OCI-LY1 (cell line): ENCODE measurements around the gene C11orf42.

Source experiments
- H2AFZ ChIP-seq: fragments of 200-600 bp; sonication (generic), shearing (Covaris generic); 2 replicates; pipeline ENCODE4 v1.6.0; 2014; ENCODE audit warnings: antibody characterized with exemption, mild to moderate bottlenecking, low read length
- H3F3A ChIP-seq: fragments of 200-600 bp; sonication (generic), shearing (Covaris generic); 2 replicates; pipeline ENCODE4 v1.6.0; 2014; ENCODE audit warnings: mild to moderate bottlenecking, antibody characterized with exemption, low read length, moderate library complexity; ENCODE audit not compliant: insufficient read depth
- H3K27ac ChIP-seq: fragments of 200-600 bp; sonication (generic); 2 replicates; pipeline ENCODE4 v1.5.1; 2014; ENCODE audit warnings: low read length, mixed run types, mild to moderate bottlenecking, low read depth; ENCODE audit not compliant: poor library complexity, severe bottlenecking
- H3K27me3 ChIP-seq: fragments of 200-600 bp; sonication (generic); 2 replicates; pipeline ENCODE4 v1.6.0; 2014; ENCODE audit warnings: antibody characterized with exemption, mild to moderate bottlenecking, low read length, moderate library complexity; ENCODE audit not compliant: insufficient read depth
- H3K36me3 ChIP-seq: fragments of 200-600 bp; sonication (generic); 2 replicates; pipeline ENCODE4 v1.6.1; 2014; ENCODE audit warnings: mild to moderate bottlenecking, antibody characterized with exemption, low read length, moderate library complexity, mixed read lengths; ENCODE audit not compliant: insufficient read depth
- H3K4me1 ChIP-seq: fragments of 200-600 bp; sonication (generic); 2 replicates; pipeline ENCODE4 v1.5.1; 2014; ENCODE audit warnings: mild to moderate bottlenecking, low read length, moderate library complexity; ENCODE audit not compliant: insufficient read depth, severe bottlenecking
- H3K4me2 ChIP-seq: fragments of 200-600 bp; sonication (generic), shearing (Covaris generic); 2 replicates; pipeline ENCODE4 v1.6.1; 2014; ENCODE audit warnings: low read length
- H3K4me3 ChIP-seq: fragments of 200-600 bp; sonication (generic); 2 replicates; pipeline ENCODE4 v1.5.1; 2014; ENCODE audit warnings: low read length, low read depth, mild to moderate bottlenecking, mixed read lengths; ENCODE audit not compliant: poor library complexity, severe bottlenecking
- H3K79me2 ChIP-seq: fragments of 200-600 bp; shearing (Covaris generic); 2 replicates; pipeline ENCODE4 v1.6.1; 2016; ENCODE audit warnings: mixed run types, low read length, mixed read lengths; ENCODE audit not compliant: insufficient read depth
- H3K9ac ChIP-seq: fragments of 200-600 bp; sonication (generic), shearing (Covaris generic); 2 replicates; pipeline ENCODE4 v1.6.1; 2014; ENCODE audit warnings: mild to moderate bottlenecking, low read length, mixed read lengths
- H3K9me2 ChIP-seq: fragments of 200-600 bp; sonication (generic), shearing (Covaris generic); 2 replicates; pipeline ENCODE4 v1.6.1; 2014; ENCODE audit warnings: low read depth, mild to moderate bottlenecking, low read length, mixed read lengths
- H3K9me3 ChIP-seq: fragments of 200-600 bp; shearing (Covaris generic); 2 replicates; pipeline ENCODE4 v1.6.1; 2014; ENCODE audit warnings: low read length, mixed read lengths
- H4K20me1 ChIP-seq: fragments of 200-600 bp; sonication (generic), shearing (Covaris generic); 2 replicates; pipeline ENCODE4 v1.6.0; 2016; ENCODE audit warnings: mild to moderate bottlenecking, low read length; ENCODE audit not compliant: insufficient read depth
- EZH2 ChIP-seq: fragments of 200-600 bp; sonication (generic), shearing (Covaris generic); IDR thresholded peaks from 2 replicates; pipeline ENCODE4 v1.8.0; 2017; ENCODE audit warnings: borderline replicate concordance, mixed run types, mild to moderate bottlenecking, antibody characterized with exemption, low read length, moderate library complexity, mixed read lengths
- TF ChIP-seq, protein P1 (sequence below): fragments of 200-600 bp; sonication (generic), shearing (Covaris generic); IDR thresholded peaks from 2 replicates; pipeline ENCODE4 v1.5.1; 2017; ENCODE audit warnings: mild to moderate bottlenecking, antibody characterized with exemption, low read length, moderate library complexity, mixed read lengths

The C11orf42 gene

DNA sequence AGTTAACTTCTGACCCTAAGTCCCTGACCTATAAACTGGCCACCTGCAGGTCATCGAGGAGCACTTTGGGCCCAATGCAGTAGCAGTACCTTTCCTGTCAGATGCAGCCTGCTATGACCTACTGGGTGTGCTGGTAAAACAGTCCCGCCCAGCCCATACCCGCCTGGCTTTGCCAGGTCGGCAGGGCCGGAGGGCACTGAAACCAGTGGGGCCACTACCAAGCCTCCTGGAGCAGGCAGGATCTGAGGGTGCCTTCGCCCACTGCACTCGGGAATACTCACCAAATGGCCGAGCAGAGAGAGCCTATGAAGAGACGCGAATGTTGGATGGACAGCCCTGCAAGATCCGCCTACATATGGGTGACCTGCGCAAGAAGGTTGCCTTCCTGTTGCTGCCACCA, 4.4 kb downstream of the C11orf42 start:
- no peaks in the 10 kb centered on the region for H3K79me2 ChIP-seq
- no peak overlapping the region for H3K27ac ChIP-seq
- H3K4me1 ChIP-seq, result no peaks in the 10 kb centered on the region
- no peaks in the 10 kb centered on the region for H3K27me3 ChIP-seq
- no peak overlapping the region for H3K4me3 ChIP-seq
- H3K9me3 ChIP-seq, result no peaks in the 10 kb centered on the region
- no peaks in the 10 kb centered on the region for H3F3A ChIP-seq
- TF ChIP-seq, protein P1, sequence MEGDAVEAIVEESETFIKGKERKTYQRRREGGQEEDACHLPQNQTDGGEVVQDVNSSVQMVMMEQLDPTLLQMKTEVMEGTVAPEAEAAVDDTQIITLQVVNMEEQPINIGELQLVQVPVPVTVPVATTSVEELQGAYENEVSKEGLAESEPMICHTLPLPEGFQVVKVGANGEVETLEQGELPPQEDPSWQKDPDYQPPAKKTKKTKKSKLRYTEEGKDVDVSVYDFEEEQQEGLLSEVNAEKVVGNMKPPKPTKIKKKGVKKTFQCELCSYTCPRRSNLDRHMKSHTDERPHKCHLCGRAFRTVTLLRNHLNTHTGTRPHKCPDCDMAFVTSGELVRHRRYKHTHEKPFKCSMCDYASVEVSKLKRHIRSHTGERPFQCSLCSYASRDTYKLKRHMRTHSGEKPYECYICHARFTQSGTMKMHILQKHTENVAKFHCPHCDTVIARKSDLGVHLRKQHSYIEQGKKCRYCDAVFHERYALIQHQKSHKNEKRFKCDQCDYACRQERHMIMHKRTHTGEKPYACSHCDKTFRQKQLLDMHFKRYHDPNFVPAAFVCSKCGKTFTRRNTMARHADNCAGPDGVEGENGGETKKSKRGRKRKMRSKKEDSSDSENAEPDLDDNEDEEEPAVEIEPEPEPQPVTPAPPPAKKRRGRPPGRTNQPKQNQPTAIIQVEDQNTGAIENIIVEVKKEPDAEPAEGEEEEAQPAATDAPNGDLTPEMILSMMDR, result no peak
- TF ChIP-seq EZH2, result no peak
- peaks cover 38% of the 10 kb centered on the region for H3K36me3 ChIP-seq
- H3K9me2 ChIP-seq, result no peaks in the 10 kb centered on the region
- H2AFZ ChIP-seq, result no peak overlapping the region
- no peaks in the 10 kb centered on the region for H4K20me1 ChIP-seq
- H3K4me2 ChIP-seq, result no peak overlapping the region
- H3K9ac ChIP-seq, result no peak overlapping the region

DNA sequence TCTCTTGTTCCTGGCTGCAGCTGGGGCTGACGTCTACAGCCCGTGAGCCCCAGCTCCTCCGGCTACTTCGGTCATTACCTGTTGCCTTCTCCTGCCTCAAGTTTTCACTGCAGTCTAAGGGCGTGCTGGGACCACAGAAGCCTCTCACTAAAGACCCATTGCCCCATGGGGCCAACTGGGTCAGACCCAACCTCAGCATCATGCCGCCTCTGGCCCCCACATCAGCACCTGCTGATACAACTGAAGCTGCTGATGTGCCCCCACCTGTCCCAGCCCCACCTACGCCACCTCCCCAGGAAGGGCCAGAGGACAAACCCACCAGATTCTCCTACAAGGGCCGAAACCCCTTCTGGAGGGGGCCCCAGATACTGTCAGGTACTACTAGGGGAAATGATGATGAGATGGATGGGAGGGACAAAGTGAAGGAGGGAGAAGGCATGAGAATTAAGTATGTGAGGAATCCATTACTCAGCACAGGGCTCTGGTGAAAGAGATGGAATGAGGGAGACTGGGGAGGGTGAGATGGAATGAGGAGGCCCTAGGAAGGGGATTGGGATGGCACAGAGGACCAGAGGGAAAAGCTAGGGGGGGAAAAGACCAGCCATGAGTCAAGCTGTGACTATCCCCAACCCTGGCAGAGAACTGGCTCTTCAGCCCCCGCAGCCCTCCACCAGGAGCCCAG, 5.1 kb downstream of the C11orf42 start:
- H3F3A ChIP-seq, result no peaks in the 10 kb centered on the region
- no peak overlapping the region for H3K9ac ChIP-seq
- peaks cover 44% of the 10 kb centered on the region for H3K36me3 ChIP-seq
- no peaks in the 10 kb centered on the region for H3K27me3 ChIP-seq
- no peak overlapping the region for H3K4me2 ChIP-seq
- no peaks in the 10 kb centered on the region for H3K9me2 ChIP-seq
- H3K27ac ChIP-seq, result no peak overlapping the region
- H2AFZ ChIP-seq, result no peak overlapping the region
- no peaks in the 10 kb centered on the region for H4K20me1 ChIP-seq
- H3K9me3 ChIP-seq, result no peaks in the 10 kb centered on the region
- no peaks in the 10 kb centered on the region for H3K4me1 ChIP-seq
- no peak for TF ChIP-seq EZH2
- TF ChIP-seq, protein P1, result no peak
- no peaks in the 10 kb centered on the region for H3K79me2 ChIP-seq
- no peak overlapping the region for H3K4me3 ChIP-seq

DNA sequence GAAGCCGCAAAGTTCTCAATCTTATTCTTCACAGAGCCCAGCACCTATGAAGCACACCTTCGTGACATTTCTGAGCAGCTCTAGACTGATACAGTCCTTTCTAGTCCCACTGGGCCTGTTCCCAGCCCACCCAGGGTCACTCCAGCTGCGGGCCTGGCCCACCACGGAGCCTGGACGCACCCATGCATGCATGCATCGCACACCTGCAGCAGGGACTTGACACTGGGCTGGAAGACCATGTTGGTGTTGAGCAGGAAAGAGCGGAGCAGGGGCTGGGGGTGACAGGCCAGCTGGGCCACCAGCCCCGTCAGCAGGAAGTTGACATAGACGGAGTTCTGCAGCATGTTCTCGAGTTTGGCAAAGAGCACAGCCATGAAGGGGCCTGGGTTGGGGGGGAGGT, 9.2 kb downstream of the C11orf42 start:
- no peak overlapping the region for H3K4me3 ChIP-seq
- H2AFZ ChIP-seq, result no peak overlapping the region
- no peaks in the 10 kb centered on the region for H3F3A ChIP-seq
- no peaks in the 10 kb centered on the region for H3K79me2 ChIP-seq
- H3K4me1 ChIP-seq, result no peaks in the 10 kb centered on the region
- no peak overlapping the region for H3K27ac ChIP-seq
- no peaks in the 10 kb centered on the region for H3K27me3 ChIP-seq
- no peaks in the 10 kb centered on the region for H4K20me1 ChIP-seq
- H3K9me2 ChIP-seq, result no peaks in the 10 kb centered on the region
- no peaks in the 10 kb centered on the region for H3K9me3 ChIP-seq
- peaks cover 59% of the 10 kb centered on the region for H3K36me3 ChIP-seq
- TF ChIP-seq, protein P1, result no peak
- TF ChIP-seq EZH2, result no peak
- H3K4me2 ChIP-seq, result no peak overlapping the region
- no peak overlapping the region for H3K9ac ChIP-seq
